Raji (cell line): ENCODE measurements around the gene SPDYC.

Source experiments
- POLR2A ChIP-seq: IDR thresholded peaks from 2 replicates; pipeline ENCODE4 v1.6.1; 2011; ENCODE audit warnings: low read depth, low read length, control low read depth; ENCODE audit not compliant: insufficient read depth

SPDYC gene

DNA sequence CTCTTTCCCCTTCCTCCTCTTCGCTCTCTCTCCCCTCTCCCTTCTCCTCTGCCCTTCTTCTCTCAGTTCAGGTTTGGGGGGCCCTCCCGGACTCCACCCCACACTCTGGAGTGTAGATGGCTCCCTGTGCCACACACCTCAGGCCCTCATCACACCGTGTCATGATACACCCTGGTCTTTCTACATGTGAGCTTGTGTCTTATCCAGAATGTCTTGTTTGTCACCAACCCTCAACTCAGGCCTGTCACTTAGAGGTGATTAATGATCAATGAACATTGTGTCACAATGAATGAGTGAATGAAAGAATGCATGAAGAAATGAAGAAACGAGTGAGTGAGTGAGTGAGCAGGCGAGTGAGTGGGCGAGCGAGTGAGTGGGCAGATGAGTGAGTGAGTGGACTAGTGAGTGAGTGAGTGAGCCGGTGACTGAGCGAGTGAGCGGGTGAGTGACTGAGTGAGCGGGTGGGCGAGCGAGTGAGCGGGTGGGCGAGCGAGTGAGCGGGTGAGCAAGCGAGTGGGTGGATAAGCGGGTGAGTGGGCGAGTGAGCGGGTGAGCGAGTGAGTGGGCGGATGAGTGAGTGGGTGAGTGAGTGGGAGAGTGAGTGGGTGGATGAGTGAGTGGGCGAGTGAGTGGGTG lies 45.5 kb downstream of the SPDYC start:
- no peak for TF ChIP-seq POLR2A

DNA sequence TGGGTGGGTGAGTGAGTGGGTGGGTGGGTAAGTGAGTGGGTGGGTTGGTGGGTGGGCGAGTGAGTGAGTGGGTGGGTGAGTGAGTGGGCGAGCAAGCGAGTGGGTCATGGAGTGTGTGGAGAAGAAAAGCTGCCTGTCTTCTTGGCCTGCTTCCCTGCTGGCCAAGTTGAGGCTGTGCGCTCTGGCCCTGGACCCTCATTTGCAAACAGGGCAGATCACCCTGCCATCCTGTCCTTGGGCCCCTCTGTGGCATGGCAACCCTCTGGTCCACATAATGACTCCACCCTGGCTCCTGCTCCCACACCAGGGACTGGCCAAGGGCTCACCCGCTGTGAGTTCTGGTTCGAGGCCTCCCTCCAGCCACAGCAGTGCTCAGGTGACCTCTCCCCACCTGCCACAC lies 46.8 kb downstream of the SPDYC start:
- no peak for TF ChIP-seq POLR2A

DNA sequence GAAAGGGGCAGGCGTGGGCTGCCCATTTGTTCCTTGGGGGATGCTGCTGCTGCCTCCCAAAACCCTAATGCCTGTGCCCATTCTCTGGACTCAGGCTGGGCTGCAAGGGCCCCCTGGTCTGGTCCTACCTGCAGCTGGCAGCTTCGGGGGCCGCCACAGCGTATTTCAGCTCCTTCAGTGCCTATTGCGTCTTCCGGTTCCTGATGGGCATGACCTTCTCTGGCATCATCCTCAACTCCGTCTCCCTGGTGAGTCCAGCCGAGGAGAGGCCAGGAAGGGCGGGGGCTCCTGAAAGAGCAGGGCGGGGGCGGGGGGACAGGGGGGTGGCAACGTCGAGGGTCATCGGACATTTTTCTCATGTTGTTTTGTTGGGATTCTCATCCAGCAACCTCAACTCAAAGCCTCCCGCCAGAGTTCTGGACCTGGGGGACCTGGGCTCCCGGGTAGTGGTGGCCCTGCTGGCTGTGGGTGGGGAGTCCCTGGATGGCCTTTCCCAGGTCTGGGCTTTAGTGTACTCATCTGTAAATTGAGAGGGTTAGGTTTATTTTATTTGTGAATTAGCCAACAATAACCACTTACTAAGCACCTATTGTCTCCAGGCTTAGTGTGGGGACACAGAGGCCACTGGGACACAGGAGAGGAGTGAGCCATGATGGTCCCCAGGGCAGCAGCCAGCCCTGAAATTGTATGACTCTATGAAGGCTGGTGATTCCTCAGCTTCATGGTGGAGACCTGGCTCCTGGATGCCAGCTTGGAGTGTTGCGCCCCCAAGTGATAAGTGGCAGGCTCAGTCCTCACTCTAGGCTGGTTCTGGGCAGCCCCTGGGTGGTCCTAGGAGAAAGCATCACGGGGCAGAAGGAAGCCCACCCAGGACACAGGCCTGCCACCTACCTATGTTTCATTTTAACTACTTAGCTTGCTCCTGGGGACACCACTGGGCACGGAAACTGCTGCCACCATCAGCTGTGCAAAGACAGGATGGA lies 47.7 kb downstream of the SPDYC start:
- no peak for TF ChIP-seq POLR2A

DNA sequence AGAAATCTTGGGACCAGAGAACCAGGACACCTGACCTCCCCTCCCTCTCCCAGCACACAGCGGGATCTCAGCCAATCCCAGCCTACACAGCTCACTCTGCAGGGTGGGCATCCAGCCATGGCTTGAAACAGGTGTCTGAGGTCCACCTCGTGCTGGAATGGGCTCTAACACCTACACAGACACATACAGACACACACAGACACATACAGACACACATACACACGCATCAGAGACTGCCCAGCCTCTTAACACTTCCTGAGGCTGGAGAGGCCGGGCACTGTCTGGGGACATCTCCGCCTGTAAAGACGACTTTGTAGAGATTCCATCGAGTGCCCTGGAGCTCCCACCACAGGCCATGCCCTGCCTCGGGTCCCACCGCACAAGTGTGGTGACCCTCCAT lies 48.4 kb downstream of the SPDYC start:
- TF ChIP-seq POLR2A = no peak

DNA sequence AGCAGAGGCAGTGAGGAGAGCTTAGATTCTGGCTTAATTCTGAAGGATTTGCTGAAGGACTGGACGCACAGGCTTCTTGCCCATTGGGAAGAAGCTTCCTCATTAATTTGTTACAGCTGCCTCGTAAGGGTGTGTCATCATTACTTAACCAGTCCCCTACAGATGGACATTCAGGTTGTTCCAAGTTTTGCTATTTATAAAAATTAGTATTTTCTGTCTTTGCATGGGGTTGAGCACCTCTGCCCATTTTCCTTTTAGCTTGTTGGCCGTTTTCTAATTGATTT lies 49.8 kb downstream of the SPDYC start:
- no peak for TF ChIP-seq POLR2A

DNA sequence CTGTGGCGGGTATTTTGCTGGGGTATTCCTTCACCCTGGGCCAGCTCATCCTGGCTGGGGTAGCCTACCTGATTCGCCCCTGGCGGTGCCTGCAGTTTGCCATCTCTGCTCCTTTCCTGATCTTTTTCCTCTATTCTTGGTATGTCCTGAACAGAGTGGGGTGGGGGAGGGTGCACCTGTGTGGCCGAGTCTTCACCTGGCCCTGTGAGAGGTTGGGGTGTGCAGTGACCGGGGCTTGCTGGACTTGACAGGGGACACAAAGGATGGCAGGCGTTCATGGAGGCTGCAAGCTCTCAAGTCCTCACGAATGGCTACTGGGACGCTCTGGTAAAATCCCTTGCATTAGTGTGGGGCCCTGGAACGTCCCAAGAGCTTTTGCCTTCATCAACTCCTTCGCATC lies 51.0 kb downstream of the SPDYC start:
- TF ChIP-seq POLR2A = no peak
